Activated T-cell treated with anti-CD3 and anti-CD28 coated beads, Interleukin-2, amount 50 U/mL, for 4 hours (primary cell): ENCODE results near the gene TET1. TPM values are rescaled to one million over a fixed set of nuclear protein-coding genes. Genes with fewer than 3 reads are reported as not detected.
A peak's percentile ranks its signal among the peaks of the same experiment; 100 is the strongest.
"Not testable (repeated sequence)": the region's sequence is repeated elsewhere in the genome, so short reads cannot be mapped to it uniquely, and the experiment has no call there.

Source experiments
- ATAC-seq, 2 donors: fragments of 200-7000 bp; cut with Tn5 transposase; one replicate each; pipeline ENCODE4 v1.10.0; 2021
- DNase-seq: peaks from one replicate; pipeline ENCODE4 v3.0.0-alpha.2; 2020
- H3K27me3 Mint-ChIP-seq: one replicate; pipeline ENCODE4 v1.8.0; 2021; ENCODE audit warnings: low read depth, mixed read lengths
- H3K36me3 Mint-ChIP-seq: one replicate; pipeline ENCODE4 v1.8.0; 2022; ENCODE audit warnings: mixed read lengths; ENCODE audit not compliant: insufficient read depth
- H3K4me1 Mint-ChIP-seq: one replicate; pipeline ENCODE4 v1.8.0; 2021; ENCODE audit warnings: low read depth, mixed read lengths
- H3K4me3 Mint-ChIP-seq: one replicate; pipeline ENCODE4 v1.8.0; 2021; ENCODE audit warnings: mild to moderate bottlenecking, moderate library complexity, mixed read lengths
- H3K9me3 Mint-ChIP-seq: one replicate; pipeline ENCODE4 v1.8.0; 2021; ENCODE audit warnings: mixed read lengths
- total RNA-seq, 3 donors: library from RNA; stranded (reverse); gene quantifications; one replicate each; pipeline ENCODE4 v1.2.1, GENCODE V29; 2021

TET1 gene
- total RNA-seq, 3 donors from 2014 or later, result 0.14 to 0.24 (median 0.23) TPM

DNA sequence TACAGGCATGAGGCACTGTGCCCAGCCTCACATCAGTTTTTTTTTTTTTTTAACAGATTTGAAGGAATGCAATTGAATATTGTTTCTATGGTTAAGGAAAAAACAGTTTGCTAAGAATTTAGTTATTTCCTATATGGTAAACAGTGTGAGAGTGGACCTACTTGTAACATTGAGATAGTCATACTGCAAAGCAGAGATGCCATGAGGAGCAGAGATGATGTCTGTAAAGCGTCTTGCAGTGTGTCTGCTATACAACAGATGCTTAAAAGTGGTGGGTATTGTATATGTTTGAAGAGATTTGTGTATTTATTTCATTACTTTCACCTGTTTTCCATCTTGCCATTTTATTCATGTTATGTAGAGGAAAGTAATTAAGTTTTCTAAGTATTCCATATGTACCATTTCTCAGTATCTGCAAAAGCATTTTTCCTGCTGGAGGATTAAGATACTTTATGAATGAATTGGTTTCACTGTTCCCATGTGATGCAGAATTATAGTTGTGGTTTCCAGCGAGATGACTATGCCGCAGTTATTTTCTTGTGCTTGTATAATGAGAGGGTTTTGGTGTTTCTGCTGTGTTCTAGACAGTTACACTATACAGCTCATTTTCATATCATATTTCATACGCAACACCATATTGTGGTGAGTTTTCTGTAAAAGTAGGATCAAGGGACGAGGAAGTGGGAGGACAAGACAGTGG, 26.6 kb downstream of the TET1 start:
- no peak for DNase-seq
- Mint-ChIP-seq H3K27me3 (no peaks in the 10 kb centered on the region), H3K4me1 (peaks cover 2% of the 10 kb centered on the region), H3K9me3 (no peaks in the 10 kb centered on the region), H3K4me3 (no peak overlapping the region), H3K36me3 (no peaks in the 10 kb centered on the region)
- ATAC-seq, result no peak

DNA sequence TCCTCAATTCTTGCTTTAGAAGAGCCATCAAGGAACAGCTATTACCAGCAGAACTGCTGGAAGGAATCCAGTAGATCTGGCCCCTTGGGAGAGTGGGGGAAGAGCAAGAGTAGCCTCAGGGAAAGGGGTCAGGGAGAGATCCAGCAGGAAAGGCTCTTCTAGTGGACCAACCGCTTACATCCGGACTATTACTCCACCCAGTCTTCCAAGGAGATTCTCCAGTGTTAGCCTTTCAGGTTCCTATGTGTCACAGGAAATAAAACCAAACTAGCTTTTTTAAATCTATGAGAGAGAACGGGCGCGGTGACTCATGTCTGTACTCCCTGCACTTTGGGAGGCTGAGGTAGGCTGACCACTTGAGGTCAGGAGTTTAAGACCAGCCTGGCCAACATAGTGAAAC, 34.3 kb downstream of the TET1 start:
- Mint-ChIP-seq H3K4me1 (peaks cover under 1% of the 10 kb centered on the region), H3K4me3 (no peak overlapping the region), H3K27me3 (no peaks in the 10 kb centered on the region), H3K9me3 (no peaks in the 10 kb centered on the region), H3K36me3 (no peaks in the 10 kb centered on the region)
- ATAC-seq, result no peak
- no peak for DNase-seq

DNA sequence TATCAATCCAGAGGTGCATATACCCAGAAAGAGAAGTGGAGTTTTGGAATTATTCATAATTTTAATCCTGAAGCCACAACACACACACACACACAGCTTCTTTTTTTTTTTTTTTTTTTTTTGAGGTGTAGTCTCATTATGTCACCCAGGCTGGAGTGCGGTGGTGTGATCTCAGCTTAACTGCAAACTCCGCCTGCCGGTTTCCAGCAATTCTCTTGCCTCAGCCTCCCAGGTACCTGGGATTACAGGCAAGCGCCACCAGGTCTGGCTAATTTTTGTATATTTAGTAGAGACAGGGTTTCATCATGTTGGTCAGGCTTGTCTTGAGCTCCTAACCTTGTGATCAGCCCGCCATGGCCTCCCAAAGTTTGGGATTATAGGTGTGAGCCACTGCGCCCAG, 35.4 kb downstream of the TET1 start:
- peaks cover 10% of the 10 kb centered on the region for H3K4me1 Mint-ChIP-seq
- H3K36me3 Mint-ChIP-seq, result no peaks in the 10 kb centered on the region
- H3K27me3 Mint-ChIP-seq, result no peaks in the 10 kb centered on the region
- no peaks in the 10 kb centered on the region for H3K9me3 Mint-ChIP-seq
- ATAC-seq (no peak), DNase-seq (no peak)
- no peak overlapping the region for H3K4me3 Mint-ChIP-seq

DNA sequence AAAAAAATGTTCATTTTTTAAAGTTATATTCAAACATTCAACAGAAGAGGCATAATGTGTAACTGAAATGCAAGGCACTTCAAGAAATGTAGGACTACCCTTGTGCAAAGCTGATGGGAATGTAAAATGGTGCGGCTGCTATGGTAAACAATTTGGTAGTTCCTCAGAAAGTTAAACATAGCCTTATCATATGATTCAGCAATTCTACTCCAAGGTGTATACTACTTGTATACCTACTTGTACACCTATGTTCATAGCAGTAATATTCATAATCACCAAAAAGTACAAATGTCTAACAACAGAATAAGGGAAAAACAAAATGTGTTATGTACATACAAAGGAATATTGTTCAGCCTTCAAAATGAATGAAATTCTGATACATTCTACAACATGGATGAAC, 37.3 kb downstream of the TET1 start:
- Mint-ChIP-seq H3K36me3 (no peaks in the 10 kb centered on the region), H3K9me3 (no peaks in the 10 kb centered on the region), H3K4me3 (no peak overlapping the region), H3K4me1 (peaks cover 27% of the 10 kb centered on the region), H3K27me3 (no peaks in the 10 kb centered on the region)
- no peak for ATAC-seq
- DNase-seq, result no peak

DNA sequence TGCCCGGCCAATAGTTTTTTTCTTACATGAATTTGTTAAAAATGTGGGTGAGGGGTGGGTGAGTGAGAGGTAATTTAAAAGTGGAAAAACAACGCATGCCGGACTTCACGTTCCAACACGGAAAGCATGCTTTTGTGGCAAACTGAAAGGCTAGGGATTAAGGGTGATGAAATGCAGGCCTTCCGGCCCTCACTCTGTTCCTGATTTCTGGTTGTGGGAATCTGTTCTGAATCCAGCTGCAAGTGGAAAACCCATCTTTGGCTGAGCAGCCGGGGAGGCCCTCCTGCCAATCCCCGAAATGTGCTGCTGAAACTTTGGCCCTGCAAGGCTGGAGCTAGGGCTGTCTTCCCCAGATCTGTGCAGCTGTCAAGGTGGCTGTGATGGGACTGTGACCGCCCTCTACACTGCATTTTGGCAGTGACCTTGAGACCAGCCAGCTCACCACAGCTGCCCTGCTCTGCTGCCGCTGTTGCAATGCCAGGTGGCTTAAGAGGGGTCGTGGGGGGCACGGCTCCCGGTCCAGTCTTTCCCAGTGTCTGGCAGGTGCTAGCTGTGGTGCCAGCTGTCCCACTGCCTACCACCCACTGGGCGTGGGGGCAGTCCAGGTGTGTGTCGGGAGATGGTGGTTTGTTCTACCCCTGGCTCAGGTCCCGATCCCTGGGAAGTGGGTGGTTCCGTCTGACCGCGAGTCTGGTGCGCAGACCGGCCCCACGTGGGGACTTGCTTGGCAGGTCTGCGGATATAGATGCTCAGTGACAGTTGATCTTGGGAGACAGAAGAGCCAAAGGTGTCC, 39.0 kb downstream of the TET1 start:
- H3K4me1 Mint-ChIP-seq, result peaks cover 38% of the 10 kb centered on the region
- H3K4me3 Mint-ChIP-seq, result peak overlapping the region; percentile 19
- H3K36me3 Mint-ChIP-seq, result peaks cover 4% of the 10 kb centered on the region
- DNase-seq (no peak), ATAC-seq (no peak)
- H3K27me3 Mint-ChIP-seq, result no peaks in the 10 kb centered on the region
- H3K9me3 Mint-ChIP-seq, result no peaks in the 10 kb centered on the region

DNA sequence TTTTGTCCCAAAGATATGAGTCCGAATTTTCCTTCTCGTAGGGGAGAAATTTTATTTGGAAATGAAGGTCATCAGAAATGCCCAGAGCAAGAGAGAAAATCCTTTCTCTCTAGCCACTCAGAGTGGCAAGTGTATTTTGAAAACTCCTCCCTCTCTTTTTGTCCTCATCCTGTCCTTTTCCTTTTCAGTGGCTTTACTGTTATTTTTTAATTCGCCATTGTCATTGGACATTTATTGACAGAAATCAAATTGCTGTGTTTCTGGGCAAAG, 39.6 kb downstream of the TET1 start:
- ATAC-seq, result no peak
- Mint-ChIP-seq H3K4me1 (peaks cover 38% of the 10 kb centered on the region), H3K27me3 (no peaks in the 10 kb centered on the region), H3K36me3 (peaks cover 5% of the 10 kb centered on the region), H3K9me3 (no peaks in the 10 kb centered on the region), H3K4me3 (peak overlapping the region; percentile 86)
- no peak for DNase-seq

DNA sequence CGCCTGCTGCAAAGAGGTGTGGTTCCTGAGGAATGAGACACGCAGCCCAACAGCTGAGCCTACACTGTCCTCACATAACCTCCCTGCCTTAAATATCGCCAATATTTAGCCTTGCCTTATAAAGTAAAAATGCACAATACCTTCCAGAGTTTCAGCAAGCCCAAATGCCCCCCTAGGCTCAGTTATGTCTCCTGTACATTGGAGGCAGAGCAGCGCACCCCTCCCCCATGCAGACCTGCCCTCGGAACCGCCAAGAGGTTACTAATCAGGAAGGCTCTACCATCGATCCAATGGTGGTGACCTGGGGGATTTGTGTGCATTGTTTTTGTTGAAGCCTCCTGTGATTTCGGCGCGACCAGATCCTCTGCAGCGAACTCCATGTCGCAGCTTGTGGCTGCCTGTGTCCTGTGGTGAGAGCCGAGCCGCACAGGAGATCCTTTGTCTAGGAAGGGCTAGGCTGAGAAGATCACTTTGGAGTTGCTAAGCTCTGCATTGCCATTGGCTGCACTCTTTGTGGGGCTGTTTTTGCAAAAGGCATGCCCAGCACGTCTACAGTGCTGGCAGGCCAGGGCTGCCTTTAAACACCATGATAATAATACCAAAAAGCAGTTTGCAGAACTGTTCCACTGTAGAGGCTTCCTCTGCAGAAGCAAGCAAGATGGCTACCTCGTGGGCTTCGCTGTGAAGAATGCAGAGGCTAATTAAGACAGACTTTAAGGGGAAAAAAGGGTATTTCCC, 40.1 kb downstream of the TET1 start:
- ATAC-seq, result peak; percentile 95 to 97
- Mint-ChIP-seq H3K36me3 (peaks cover 5% of the 10 kb centered on the region), H3K4me1 (peaks cover 38% of the 10 kb centered on the region), H3K4me3 (peak overlapping the region; percentile 86), H3K27me3 (no peaks in the 10 kb centered on the region), H3K9me3 (no peaks in the 10 kb centered on the region)
- DNase-seq, result peak; percentile 8

DNA sequence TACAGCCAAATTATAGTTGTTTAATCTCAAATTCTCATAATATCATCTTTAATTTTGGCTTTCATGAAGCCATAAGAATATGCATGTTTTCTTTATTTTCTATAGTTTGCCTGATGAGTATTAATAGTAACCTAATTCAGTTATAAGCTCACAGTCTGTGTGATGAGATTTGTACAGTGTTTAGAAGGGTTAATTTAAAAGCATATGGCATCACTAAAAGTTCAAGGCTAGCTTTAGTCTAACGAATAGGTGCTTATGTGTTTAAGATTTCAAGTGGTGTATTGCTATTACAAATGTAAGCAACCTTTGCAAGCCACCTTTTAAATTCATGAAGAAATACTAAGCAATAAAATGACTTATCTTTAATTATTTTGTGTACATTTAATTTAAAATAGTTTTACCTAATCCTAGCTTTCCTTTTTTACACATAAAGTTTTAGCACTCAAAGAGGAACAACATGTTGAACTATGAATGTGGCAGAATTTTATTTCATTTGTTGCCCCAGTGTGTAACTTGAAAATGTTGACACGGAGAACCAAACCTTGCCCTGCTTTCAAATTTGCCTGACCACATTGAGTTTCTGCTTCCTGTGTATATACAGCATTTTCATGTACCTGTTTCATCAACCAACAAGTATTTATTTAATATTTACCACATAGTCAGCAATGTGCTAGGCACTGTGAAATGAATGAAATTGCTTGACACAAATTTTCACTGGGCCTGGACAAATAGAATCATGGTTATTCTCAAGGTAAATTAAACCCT, 41.5 kb downstream of the TET1 start:
- no peak for ATAC-seq
- Mint-ChIP-seq H3K4me3 (peak overlapping the region; percentile 86), H3K36me3 (peaks cover 5% of the 10 kb centered on the region), H3K4me1 (peaks cover 38% of the 10 kb centered on the region), H3K27me3 (no peaks in the 10 kb centered on the region), H3K9me3 (no peaks in the 10 kb centered on the region)
- DNase-seq, result no peak

DNA sequence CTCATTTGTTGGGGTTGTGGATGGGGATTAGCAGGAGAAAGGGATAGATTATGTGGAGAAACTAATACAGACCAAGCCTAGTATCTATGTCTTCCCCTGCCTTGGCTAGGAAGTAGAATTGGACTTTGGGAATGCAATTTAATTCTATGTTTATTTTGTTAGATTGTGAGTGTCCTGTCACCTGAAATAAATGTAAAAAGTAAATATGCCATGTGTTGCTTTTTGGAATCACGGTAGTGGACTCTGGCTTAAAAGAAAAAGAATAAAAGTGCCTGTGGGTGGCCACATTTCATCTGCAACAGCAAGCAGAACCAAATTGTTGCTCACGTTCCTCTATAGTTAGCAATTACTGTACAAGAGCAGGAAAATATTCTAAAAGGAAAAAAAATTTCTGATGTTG, 42.3 kb downstream of the TET1 start:
- peaks cover 38% of the 10 kb centered on the region for H3K4me1 Mint-ChIP-seq
- no peaks in the 10 kb centered on the region for H3K9me3 Mint-ChIP-seq
- H3K27me3 Mint-ChIP-seq, result no peaks in the 10 kb centered on the region

DNA sequence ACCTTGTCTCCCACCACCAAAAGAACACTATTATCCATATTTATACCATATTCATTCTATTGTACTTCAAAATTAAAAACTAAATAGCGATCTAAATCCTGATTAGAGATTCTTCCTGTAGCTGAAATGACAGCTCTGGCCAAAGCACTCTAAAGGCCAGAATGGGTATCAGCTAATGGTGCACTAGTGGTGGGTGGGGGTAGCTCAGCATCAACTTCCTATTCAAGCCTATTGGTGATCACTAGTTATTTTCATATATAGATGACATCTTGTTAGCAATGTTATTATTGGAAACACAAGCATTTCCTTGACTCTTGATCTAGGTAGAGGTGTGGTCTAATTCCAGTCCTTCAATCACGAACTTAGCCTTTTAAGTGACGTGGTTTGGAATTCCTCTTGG, 43.6 kb downstream of the TET1 start:
- no peaks in the 10 kb centered on the region for H3K9me3 Mint-ChIP-seq
- H3K4me3 Mint-ChIP-seq, result no peak overlapping the region
- ATAC-seq, result no peak
- no peak for DNase-seq
- peaks cover 38% of the 10 kb centered on the region for H3K4me1 Mint-ChIP-seq
- H3K36me3 Mint-ChIP-seq, result peaks cover 5% of the 10 kb centered on the region
- no peaks in the 10 kb centered on the region for H3K27me3 Mint-ChIP-seq

More for the DNA sequence above, 42.3 kb downstream of the TET1 start:
- H3K36me3 Mint-ChIP-seq, result peaks cover 5% of the 10 kb centered on the region
- H3K4me3 Mint-ChIP-seq, result no peak overlapping the region
- DNase-seq (no peak), ATAC-seq (no peak)

DNA sequence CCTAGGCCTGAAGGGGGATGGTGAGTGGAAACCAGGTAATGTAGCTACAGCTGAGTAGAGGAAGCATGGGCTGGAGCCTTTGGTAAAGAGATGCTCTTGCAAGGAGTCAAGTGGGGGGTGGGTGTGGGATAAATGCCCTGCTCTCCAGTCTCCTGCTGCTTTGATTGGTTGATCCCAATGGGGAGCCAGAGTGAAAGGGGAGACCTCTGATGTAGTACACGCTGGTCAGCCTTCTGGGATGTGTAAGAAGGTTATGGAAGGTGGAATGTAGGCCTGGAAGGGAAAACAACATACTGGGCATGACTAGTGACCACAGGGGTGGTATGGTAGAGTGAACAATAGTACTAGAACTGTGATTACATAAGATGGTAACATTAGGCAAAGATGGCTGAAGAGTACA, 44.3 kb downstream of the TET1 start:
- Mint-ChIP-seq H3K4me3 (no peak overlapping the region), H3K9me3 (no peaks in the 10 kb centered on the region)

DNA sequence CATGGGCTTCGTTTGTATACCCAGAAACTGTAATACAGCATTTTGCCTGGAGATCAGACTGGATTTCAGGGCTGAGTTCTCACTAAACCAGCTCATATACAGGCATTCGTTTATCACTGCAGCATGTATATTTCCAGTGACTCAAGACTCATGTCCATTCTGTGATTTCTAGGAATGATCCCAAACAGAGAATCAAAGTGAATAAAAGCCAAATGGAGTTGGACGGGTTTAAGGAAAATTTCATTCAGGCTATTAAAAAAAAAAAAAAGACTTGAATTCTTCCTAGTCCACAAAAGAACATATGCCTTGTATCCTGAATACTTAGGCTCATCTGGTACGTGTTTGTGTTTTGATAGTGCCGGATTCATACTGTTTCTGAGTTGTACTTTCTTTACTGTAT, 46.8 kb downstream of the TET1 start:
- DNase-seq (no peak), ATAC-seq (no peak)
- peaks cover 16% of the 10 kb centered on the region for H3K4me1 Mint-ChIP-seq
- no peaks in the 10 kb centered on the region for H3K27me3 Mint-ChIP-seq
- H3K4me3 Mint-ChIP-seq, result no peak overlapping the region
- H3K36me3 Mint-ChIP-seq, result peaks cover 5% of the 10 kb centered on the region
- no peaks in the 10 kb centered on the region for H3K9me3 Mint-ChIP-seq

More for the DNA sequence above, 44.3 kb downstream of the TET1 start:
- peaks cover 37% of the 10 kb centered on the region for H3K4me1 Mint-ChIP-seq
- no peaks in the 10 kb centered on the region for H3K27me3 Mint-ChIP-seq
- no peak for DNase-seq
- no peak for ATAC-seq
- peaks cover 5% of the 10 kb centered on the region for H3K36me3 Mint-ChIP-seq

DNA sequence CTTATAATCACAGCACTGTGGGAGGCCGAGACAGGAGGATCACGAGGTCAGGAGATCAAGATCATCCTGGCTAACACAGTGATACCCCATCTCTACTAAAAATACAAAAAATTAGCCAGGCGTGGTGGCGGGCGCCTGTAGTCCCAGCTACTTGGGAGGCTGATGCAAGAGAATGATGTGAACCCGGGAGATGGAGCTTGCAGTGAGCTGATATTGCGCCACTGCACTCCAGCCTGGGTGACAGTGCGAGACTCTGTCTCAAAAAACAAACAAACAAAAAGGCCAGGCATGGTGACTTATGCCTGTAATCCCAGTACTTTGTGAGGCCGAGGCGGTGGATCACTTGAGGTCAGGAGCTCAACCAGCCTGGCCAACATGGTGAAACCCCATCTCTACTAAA, 49.9 kb downstream of the TET1 start:
- not testable (repeated sequence) for DNase-seq, ATAC-seq, H3K27me3 Mint-ChIP-seq, H3K4me1 Mint-ChIP-seq, H3K36me3 Mint-ChIP-seq, H3K9me3 Mint-ChIP-seq, H3K4me3 Mint-ChIP-seq

DNA sequence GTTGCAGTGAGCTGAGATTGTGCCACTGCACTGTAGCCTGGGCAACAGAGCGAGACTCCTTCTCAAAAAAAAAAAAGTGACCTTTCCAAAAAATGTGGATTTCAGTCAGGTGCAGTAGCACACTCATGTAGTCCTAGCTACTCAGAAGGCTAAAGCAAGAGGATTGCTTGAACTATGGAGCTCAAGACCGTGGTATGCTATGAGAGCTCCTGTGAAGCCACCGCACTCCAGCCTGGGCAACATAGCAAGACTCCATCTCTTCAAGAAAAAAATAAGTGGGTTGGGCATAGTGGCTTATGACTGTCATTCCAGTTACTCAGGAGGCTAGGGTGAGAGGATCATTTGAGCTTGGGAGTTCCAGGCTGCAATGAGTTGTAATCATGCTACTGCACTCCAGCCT, 51.1 kb downstream of the TET1 start:
- ATAC-seq, result no peak
- Mint-ChIP-seq H3K9me3 (no peaks in the 10 kb centered on the region), H3K4me3 (no peak overlapping the region), H3K27me3 (no peaks in the 10 kb centered on the region), H3K36me3 (peaks cover 1% of the 10 kb centered on the region), H3K4me1 (no peaks in the 10 kb centered on the region)
- no peak for DNase-seq
